Activated CD4-positive, alpha-beta T cell treated with anti-CD3 and anti-CD28 coated beads, Interleukin-2, amount 50 U/mL, for 48 hours (primary cell): Measurements from ENCODE around the gene CDH23.

Source experiments
- DNase-seq, 2 experiments: peaks; one replicate each; pipeline ENCODE4 v3.0.0-alpha.2; 2020

Gene CDH23

DNA sequence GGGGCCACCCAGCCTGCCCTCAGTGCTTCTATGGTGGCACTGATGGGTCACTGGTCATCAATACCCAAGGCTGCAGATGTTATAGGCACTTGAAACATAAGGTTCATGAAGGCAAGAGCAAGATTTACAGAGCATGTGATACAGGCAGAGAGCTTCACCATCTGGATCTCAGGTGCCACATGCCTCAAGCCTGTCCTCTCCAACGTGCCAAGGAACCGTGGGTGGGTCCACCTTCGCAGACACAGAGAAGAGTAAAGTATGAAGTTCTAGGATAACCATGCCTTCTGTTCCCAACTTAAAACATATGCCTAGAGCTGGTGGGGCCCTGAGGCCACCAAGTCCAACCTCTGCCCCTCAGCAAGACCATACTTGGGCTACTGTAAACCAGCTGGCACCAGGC lies 26.7 kb upstream of the CDH23 start:
- DNase-seq = no peak

DNA sequence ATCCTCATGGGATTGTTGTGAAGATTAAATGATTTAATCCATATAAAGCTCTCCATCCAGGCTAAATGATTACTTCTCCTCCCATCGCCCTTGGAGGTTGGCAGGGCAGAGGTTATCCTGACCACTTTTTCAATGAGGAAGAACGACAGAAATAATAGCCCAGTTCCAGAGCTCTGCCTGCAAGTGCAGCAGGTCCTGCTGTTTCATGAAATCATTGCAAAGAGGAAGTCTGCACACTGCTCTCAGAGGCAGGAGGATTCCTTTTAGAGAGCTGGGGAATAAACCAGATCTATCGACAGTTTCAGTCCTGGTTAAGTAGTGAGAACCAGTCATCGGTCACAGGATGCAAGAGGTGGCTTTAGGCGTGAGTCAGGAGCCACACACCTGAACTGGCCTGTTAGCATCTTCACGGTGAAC lies 25.0 kb upstream of the CDH23 start:
- no peak for DNase-seq

DNA sequence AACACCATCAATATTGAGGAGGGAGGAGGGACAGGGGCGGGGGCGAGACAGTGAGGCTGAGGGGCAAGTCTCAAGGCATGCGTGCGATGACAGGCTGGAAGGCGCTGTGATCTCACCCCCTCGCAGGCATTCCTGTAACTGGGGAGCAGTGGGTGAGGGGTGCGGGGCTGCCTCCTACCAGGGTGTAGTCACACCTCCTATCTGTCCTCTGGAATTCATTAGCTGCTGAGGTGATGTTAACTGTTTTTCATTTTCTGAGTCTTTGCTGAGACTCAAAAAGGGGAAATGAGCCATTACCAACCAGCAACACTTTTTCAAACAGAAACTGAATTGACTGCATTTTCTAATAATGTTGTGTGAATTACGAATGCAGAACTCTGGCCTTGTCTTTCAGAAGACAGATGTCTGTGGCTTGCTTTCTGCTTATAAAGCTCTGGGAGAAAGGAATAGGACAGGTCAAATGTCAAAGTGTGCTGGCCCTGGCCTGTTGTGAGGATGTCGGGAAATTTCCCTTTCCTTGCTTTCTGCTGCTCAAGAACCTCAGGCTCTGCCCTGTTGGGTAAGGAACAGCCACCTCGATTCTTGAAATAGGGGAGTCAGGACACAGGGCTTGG lies 23.7 kb upstream of the CDH23 start:
- DNase-seq = no peak

DNA sequence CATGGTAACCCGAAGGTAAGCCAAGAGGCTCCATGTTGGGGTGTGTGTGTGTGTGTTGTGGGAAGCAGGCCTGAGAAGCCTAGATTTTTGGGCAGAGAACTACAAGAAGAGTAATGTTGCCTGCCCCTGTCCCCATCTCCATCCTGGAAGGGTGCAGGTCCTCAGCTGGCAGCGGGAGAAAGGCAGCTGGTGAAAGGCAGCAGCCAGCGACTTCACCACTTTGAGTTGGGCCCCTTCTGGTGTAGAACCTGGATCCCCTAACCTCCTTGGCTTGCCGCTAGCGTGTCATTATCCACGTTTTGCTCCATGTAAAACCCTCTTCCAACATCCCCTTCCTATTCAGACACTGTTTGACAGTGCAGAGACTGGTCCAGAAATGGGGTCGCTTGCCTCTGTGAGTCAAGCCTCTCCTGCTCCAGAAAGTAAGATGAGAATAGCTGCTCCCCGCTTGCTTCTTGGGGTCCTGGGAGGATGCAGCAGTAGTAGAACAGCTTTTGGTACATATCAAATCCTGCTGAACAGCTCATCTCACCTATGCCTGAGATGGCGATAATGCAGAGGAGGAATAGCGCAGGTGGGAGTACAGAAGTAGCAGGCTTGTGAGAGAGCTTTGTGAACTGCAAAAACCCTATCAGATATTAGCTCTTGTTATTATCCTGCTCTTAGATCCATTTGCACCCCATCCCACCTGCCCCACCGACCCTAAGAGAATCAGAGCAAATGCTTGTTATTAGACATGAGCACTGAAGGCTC lies 22.1 kb upstream of the CDH23 start:
- DNase-seq = no peak

DNA sequence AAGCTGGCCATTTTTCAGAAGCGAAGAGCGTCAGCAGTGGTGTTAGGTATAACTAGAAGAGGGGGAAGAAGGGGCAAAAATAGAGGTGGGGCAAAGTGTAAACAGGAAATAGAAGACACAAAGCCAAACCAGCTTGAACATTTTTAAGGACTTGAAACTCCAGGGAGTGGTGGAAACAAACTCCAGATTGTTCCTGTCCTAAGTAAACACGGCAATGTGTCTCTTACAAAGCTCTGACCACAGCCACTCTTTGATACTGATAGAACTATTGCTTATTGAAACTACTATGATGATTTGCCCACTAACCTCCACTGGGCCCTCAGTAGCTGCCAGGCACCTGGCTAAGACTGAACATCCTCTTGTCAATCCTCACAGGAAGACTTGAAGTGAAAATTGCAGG lies 20.8 kb upstream of the CDH23 start:
- no peak for DNase-seq

DNA sequence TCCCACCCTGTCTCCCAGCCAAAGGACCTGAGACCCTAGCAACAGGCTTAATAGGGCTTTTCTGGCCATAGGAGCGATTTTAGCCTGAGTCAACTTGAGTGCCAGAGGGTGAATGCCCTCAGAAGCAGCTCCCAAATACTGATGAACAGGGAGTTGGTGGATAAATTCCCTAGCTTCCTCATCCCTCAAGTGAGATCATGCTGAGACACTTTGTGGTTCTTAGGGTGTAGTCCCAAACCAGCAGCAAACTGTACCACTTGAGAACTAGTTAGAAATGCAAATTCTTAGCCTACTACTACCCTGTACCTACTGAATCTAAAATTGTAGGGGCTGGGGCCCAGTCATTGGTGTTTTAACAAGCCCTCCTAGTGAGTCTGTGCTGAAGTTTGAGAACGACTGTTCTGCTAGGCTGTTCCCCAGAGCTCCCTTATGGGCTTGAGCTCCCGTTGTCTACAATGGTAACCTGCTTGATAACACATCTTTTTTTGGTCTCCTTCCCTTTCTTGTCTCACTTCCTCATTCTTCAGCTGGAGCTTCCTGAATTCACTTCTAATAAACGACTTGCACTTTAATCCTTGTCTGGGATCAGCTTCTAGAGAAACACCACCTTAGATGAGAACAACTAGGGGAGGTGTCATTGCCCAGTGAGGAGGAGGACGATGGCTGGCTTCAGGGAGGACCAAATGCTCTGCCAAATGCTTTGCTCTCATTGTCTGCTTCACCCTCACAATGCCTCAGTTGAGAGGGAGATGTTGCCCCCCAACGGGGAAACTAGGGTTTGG lies 18.2 kb upstream of the CDH23 start:
- DNase-seq = no peak

DNA sequence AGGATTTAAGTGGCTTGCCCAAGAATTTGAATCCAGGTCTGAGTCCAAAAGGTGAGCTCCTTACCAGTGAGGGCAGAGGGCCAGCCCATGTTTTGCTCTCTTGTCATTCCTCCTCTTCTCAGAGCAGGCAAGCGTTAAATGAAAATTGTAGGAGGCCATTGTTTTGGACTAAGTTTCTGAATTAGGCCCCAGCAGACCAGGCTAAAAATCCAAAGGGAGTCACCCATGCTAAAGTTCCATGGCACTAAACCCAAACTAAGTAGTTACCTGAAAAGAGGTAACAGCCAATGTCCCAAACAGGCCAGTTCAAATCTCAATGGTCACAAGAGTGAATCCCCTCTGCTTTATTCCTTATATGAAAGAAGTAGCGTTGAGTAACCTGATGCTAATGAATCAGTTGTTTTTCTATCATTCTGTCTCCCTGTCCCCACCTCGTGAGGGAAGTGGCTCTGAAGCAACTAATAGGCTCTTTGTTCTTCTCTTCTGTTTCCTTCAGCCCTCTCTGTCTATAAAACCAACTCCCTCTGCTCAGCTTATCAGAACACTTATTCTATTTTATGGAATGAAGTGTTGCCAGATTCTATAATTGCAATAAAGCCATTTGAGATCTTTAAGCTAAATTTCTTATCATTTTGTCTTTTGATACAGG lies 17.5 kb upstream of the CDH23 start:
- DNase-seq = no peak

DNA sequence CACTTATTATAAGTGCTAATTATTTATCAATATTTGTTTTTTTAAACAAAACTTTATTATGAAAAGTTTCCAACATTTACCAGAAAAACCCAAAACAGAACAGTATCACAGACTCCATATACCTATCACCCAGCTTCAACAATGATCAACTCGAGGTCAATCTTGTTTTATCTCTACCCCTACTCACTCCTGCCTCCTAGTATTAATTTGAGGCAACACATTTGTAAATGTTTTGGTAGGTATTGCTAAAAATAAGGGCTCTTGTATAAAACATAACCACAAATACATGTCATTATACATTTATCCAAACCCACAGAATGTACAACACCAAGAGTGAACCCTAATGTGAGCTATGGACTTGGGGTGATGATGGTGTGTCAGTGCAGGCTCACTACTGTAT lies 15.9 kb upstream of the CDH23 start:
- DNase-seq = no peak

DNA sequence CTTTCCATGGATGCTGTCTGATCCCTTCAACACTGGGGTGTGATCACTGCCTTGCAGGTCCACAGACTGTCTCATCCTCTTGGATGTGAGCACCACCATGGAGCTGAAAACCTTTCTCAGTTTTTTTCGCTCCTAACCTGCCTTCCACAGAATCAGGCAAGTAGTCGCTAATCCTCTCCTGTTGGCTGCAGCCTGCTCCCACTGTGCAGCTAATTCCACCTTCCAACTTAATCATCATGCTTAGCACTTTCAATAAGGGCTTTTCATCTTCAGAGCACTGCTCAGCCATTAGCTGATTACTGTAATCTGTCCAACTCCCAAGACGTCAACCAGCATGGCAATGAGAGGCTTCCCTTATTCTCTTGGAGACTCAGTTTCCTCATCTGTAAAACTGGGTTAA lies 15.1 kb upstream of the CDH23 start:
- no peak for DNase-seq

DNA sequence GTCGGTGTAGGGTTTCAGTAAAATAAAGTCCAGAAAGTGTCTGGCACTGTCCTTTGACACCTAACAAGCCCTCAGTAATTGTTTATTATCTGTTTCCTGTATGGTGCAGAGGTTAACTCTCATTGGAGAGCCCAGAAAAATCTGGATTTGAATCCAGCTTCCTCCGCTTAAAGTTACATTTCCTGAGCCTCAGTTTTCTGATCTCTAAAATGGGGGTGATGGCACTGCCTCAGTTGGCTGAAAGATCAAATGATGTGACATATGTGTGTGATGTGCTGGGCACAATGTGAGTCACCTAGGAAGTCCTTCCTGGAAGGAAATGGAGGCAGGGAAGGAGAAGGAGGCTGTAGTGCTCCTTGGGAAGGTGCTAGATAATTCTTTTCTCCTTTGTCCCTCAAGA lies 14.7 kb upstream of the CDH23 start:
- DNase-seq = no peak

DNA sequence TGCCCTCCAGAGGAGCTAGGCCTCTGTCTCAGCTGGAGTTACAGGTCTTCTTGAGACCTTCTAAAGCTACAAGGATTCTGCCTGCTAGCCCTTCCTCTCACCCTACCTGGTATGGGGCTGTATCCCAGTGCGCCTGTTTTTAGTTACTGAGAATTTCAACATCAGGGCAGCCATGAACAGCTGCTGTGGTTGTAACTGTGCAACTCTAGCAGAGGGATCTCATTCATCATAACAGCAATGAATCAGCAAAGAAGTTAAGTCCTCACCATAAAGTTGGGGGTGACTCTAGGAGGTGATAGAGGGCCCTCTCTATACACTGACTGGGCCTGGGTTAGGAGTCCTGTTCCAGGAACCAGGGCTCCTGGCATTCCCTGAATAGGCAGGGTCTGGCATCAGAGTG lies 14.0 kb upstream of the CDH23 start:
- no peak for DNase-seq

DNA sequence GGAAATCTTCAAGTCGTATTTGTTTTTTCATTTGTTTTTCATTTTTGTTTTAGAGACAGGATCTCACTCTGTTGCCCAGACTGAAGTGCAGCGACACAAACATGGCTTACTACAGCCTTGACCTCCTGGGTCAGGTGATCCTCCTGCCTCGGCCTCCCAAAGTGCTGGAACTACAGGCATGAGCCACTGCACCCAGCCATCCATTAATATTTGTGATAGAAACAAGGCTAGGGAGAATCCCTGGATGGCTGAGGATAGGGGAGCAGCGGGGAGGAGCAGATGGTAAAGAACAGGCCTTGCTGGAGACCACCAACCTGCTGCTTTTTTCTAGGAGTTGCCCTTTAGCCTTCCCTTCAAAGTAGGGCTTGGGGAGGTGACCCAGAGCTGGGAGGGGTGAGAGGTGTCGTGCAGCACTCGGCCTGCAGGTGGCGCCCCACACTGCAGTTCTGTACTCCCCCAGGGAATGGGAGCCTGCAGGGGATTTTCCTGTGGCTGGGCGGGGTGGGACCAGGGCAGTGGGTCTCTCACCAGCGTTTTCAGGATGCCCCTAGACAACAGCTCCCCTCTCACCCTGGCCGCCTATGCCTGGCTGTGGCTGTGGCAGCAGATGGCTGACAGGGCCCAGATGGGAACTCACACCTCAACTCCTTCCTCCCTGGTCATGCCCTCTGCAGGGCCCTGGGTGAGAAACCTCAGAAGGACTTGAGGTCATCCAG lies 12.6 kb upstream of the CDH23 start:
- DNase-seq = peak; percentile 84 to 86

DNA sequence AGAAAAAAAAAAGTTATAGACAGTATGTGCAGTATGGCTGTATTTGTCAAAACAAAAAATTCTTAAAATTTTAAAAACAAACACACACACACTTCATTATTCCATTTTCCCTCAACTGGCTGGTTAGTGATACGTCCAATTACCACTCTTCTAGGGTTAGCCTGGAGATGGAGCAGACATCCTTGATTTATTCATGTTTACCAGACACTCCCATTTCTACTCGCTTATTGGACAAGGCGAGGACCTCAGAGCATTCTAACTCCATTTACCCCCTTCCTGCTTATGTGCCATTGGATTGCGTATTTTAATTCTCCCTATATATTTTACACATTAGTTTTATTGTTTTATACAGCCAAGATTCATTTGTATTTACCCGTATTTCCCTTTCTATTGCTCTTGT lies 8.5 kb upstream of the CDH23 start:
- DNase-seq = no peak

DNA sequence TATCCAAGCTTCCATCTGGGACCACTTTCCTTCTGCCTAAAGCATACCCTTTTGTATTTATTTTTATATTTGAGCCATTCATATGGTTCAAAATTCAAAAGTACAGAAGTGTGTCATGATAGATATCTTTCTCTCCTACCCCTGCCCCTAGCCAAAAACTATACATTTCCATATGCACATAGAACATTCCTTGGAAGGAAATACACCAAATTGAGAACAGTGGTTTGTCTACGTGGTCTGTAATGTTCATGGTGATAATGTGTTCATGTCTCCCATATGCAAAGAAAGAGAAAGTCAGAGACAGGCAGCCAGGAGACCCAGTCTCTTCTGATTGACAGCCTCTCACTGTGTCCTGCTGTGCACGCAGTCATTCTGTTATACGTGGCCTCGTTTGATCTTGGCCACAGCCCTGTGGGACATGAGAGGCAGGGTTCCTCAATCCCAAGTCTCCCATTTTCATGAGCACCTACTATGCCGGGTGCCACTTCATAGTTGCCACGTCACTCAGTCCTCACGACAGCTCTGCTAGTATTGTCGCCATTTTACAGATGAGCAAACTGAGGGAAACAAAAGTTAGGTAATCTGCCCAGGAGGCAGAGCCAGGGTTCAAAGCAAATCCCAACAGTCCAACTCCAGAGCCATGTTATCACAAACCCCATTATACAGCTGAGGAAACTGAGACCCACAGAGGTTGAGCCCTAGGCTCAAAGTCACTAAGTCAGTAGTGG lies 8.0 kb upstream of the CDH23 start:
- DNase-seq = no peak

DNA sequence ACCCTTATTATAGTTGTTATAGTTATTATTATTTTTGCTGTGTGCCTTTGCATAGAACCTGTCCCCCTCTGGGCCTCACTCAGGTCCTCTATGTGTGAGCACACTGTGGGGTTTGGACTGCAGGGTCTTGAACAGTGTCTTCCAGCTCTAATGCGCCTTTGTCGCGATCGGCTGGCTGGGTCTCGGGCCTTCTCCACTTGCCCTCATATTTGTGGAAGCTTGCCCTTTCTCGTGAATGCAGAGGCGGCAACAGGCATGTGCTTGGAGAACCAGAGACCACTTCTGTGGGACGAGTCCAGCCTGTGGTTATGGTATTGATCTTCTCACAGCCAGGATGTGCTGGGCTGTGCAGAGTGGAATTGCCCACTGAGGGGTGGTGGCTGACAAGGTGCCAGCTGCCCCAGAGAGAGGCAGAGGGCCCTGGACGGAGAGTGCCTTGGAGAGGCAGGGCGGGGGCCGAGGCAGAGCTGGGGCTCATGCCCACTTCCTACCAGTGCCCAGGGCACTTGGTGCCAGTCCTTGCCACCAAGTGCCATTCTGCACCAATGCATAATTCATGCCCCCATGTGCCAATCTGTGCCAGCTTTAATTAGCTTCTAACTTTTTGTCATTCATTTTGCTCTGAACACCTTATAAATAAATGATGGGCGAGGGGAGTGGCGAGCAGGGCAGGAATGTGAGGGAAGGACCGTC lies 6.8 kb upstream of the CDH23 start:
- no peak for DNase-seq

DNA sequence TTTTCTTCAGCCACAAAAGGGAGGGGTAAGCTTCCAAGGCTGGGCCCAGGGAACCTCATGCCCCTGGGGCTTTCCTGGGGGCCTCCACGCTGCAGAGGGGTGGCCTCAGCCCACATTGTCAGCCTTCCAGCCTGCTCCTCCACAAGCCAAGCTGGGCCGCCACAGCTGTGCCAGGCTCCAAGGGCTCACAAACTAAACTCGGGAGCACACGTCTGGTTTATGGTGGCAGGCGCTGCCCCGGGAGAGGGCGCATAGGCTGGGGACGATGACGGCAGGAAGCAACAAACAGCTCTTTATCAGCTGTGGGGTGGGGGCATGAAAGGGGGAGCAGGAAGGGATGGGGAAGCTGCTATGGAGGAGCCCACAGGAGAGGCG lies 6.3 kb upstream of the CDH23 start:
- DNase-seq = no peak

DNA sequence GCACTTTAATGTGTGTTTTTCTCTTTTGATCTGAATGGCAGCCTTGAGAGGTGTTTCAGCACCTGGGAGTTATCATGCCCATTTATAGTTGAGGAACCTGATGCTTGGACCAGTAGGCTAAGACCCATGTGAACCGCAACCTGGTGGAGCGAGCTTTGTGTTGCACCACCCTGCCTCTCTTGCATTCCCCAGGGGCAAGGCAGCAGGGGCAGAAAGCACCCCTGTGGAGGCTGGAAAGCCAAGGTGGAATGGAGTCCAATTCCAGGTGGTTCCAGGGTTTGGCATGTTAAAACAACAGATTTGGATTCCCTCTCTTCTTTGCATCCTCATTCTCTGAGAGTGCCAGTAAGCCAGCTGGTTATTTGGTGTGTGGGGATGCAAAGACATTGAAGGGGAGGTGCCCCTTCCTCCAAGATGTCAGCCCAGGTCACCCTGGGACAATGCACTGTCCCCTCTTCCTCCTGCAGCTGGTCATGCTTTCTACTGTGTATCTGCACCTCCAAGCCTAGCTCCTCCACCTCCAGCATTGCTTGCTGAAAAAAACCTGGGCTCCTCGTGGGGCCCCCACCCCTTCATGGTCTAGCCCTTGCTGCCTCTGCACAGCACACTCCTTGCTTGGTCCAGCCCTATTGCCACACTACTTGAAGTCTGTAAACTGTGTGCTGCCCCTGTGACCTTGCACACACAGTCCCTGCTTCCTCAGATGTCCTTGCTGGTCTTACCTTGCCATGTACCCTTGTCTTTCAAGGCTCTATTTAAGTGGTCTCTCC lies 5.6 kb upstream of the CDH23 start:
- DNase-seq = no peak

DNA sequence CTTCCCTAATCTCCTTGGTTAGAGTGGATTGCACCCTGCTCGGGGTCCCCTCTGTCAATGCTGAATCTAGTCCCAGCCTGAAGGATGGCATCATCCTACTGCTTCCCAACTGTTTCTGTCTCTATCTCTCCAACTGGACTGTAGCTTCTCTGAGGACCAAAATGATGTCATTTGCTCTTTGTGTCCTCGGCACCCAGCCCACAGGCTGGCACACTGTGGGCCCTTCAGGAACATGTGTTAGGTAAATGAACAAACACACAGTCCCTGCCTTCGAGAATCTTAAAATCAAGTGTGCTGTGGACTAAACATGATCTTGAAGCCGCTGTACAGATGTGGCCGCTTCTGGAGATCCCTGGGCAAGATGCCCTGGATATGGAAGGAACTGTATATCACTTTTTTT lies 5.0 kb upstream of the CDH23 start:
- no peak for DNase-seq

DNA sequence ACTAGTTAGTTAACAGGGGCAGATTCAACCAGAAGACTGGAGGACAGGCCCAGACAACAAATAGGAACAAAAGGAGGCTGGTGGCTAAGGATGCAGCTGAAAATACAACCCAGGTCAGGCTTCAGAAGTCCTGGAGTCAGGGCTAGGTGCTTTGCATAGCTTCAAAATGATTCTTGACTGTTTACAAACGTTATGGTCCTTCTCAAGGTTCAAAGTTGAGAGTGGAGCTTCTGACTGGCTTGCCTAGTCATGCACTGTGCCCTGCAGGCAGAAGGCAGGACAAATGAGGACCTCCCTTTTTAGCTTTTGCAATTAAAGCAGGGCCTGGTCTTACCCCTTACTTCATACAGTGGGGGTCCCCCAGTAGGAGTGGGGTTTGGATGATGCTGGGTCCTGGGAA lies 4.4 kb upstream of the CDH23 start:
- no peak for DNase-seq

DNA sequence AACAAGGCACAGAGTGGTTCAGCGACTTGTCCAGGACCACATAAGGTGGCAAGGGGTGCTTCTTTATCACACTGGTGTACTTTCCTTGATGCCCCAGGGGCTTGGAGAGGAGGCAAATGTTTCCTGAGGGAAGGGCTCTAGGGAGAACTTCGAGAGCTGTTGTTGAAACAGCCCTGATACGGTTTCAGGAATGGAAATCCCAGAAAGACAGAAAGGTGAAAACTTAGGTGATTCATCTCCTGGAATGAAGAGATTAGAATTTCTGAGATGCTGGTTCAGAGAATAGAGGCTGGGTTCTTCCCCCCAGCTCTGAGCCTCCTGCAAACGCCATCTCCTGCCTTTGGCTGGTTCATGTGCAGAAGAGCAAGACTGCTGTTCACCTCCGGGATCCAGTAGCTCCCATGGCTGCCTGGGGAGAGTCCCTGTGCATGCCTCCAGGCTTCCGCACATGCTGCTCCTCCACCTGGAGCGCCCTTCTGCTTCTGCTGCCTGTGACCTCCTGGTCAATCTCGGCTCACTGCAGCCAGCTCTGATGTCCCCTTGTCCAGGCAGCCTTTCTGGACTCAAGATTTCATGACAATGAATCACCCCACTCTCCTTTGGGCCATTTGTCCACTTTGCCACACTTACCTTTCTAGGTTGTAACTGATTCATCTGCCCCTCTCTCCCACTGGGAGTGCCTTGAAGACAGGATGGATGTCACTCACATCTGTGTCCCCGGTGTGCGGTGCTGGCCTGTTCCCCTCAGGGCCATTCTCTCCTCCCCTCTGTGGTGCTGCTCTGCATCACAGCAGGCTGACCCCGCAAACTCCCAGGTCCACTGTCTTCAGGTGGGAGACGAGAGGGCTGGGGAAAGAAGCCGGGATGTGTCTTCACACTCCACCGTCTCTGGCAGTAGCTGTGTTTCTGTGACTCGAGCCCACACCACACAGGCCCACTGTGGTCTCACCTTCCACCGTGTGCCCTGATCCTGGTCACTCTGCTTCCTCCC lies 3.6 kb upstream of the CDH23 start:
- no peak for DNase-seq
